ENCODE results near the gene CCBE1. TPM values are rescaled to one million over a fixed set of nuclear protein-coding genes. Genes with fewer than 3 reads are reported as not detected.

CCBE1 gene
- total and polyA plus RNA-seq, 9 of the 15 experiments (the other 6 are each of a cell fraction or from before 2014, with no cell fraction given) = 0.20 TPM; not detected in 8

- POLR2A ChIA-PET = interaction anchor here (0.6 kb wide), 1 partner anchor 318 kb away, joined by 3 read pairs; no protein-coding TSS in a partner anchor
- no peaks in the 10 kb centered on the region; a peak in 1 of 5 replicates for H3K27me3 ChIP-seq (ENCODE audit: control insufficient read depth in 2 of 2, insufficient read depth in 2 of 2, low read length in 2 of 2)
- no TSS peak for BruUV-seq (replicated peaks)
- ATAC-seq = no peak
- no peaks in the 10 kb centered on the region for H3K36me3 ChIP-seq (ENCODE audit: control insufficient read depth, insufficient read depth, low read length)
- no peak for FAIRE-seq
- CTCF ChIA-PET (ENCODE audit: low intra/inter-chr PET ratio) = no interaction called here
- H2AFZ ChIP-seq (ENCODE audit: low read depth, low read length) = no peak overlapping the region
- in situ Hi-C loops (cut with MboI) (no loop called here), intact Hi-C loops (cut with micrococcal nuclease) (no loop called here)
- no peaks in the 10 kb centered on the region for H3K4me1 ChIP-seq (replicated peaks in 1 of 2; ENCODE audit: control insufficient read depth in 2 of 2, insufficient read depth in 2 of 2, low read length in 2 of 2)
- no peak for DNase-seq (ENCODE audit: extremely low read depth in 1 of 4, low spot score in 3 of 4)
- no peaks in the 10 kb centered on the region for H4K20me1 ChIP-seq (replicated peaks; ENCODE audit: control insufficient read depth, insufficient read depth, low read length)
- H3K4me2 ChIP-seq (ENCODE audit: insufficient read depth, low read length) = no peak overlapping the region
- H3K9me3 ChIP-seq (replicated peaks; ENCODE audit: control insufficient read depth, insufficient read depth, low read depth, low read length) = no peaks in the 10 kb centered on the region
- TF ChIP-seq, protein P1, sequence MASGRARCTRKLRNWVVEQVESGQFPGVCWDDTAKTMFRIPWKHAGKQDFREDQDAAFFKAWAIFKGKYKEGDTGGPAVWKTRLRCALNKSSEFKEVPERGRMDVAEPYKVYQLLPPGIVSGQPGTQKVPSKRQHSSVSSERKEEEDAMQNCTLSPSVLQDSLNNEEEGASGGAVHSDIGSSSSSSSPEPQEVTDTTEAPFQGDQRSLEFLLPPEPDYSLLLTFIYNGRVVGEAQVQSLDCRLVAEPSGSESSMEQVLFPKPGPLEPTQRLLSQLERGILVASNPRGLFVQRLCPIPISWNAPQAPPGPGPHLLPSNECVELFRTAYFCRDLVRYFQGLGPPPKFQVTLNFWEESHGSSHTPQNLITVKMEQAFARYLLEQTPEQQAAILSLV (tag; IDR thresholded peaks at IDR 0.05) = no peak
- no peak for TF ChIP-seq KLF10 (CRISPR knock-in tag; IDR thresholded peaks at IDR 0.05)
- no peak for TF ChIP-seq ZNF444 (CRISPR knock-in tag; IDR thresholded peaks at IDR 0.05)
- TF ChIP-seq, protein P2, sequence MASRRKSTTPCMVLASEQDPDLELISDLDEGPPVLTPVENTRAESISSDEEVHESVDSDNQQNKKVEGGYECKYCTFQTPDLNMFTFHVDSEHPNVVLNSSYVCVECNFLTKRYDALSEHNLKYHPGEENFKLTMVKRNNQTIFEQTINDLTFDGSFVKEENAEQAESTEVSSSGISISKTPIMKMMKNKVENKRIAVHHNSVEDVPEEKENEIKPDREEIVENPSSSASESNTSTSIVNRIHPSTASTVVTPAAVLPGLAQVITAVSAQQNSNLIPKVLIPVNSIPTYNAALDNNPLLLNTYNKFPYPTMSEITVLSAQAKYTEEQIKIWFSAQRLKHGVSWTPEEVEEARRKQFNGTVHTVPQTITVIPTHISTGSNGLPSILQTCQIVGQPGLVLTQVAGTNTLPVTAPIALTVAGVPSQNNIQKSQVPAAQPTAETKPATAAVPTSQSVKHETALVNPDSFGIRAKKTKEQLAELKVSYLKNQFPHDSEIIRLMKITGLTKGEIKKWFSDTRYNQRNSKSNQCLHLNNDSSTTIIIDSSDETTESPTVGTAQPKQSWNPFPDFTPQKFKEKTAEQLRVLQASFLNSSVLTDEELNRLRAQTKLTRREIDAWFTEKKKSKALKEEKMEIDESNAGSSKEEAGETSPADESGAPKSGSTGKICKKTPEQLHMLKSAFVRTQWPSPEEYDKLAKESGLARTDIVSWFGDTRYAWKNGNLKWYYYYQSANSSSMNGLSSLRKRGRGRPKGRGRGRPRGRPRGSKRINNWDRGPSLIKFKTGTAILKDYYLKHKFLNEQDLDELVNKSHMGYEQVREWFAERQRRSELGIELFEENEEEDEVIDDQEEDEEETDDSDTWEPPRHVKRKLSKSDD (conservative IDR thresholded peaks at IDR 0.05; ENCODE audit: low read length) = no peak
- no peak for TF ChIP-seq MCM2 (IDR thresholded peaks at IDR 0.05; ENCODE audit: low read depth)
- no peak for TF ChIP-seq BMI1 (IDR thresholded peaks at IDR 0.05; ENCODE audit: low read length)
- no peak for TF ChIP-seq COPS2 (conservative IDR thresholded peaks at IDR 0.05)
- no peak overlapping the region for H3K4me3 ChIP-seq
- no peak overlapping the region for H3K27ac ChIP-seq (ENCODE audit: extremely low read depth, low read depth, low read length)
- 0% methylated on average over 1 of the region's 1 CpG for WGBS (ENCODE audit: insufficient coverage, low coverage, missing lambda C conversion rate)
- no peak overlapping the region for H3K9ac ChIP-seq (ENCODE audit: insufficient read depth in 1 of 2, low read depth in 2 of 2, low read length in 2 of 2)
- H3K9me1 ChIP-seq (ENCODE audit: control insufficient read depth, insufficient read depth, low read length) = no peaks in the 10 kb centered on the region
- H3K79me2 ChIP-seq (ENCODE audit: control insufficient read depth, insufficient read depth, low read length) = no peaks in the 10 kb centered on the region
These were observed 114.8 kb downstream of the CCBE1 start for GRCh38 chr18:59582395-59582794.
